Neural cell (in vitro differentiated cells): ENCODE results near the gene ZBTB7C. TPM values are rescaled to one million over a fixed set of nuclear protein-coding genes. Genes with fewer than 3 reads are reported as not detected.

Source experiments
- H2AFZ ChIP-seq: fragments of 200-600, 300-800 bp; sonication (generic), shearing (Covaris generic); 2 replicates; pipeline ENCODE4 v1.6.0; 2014; ENCODE audit warnings: low read depth, mild to moderate bottlenecking, antibody characterized with exemption, low read length, moderate library complexity
- H3F3A ChIP-seq: fragments of 200-600 bp; shearing (Covaris generic); 2 replicates; pipeline ENCODE4 v1.6.1; 2016; ENCODE audit warnings: mild to moderate bottlenecking, moderate library complexity, mixed read lengths, antibody characterized with exemption, low read length; ENCODE audit not compliant: insufficient read depth, poor library complexity, severe bottlenecking
- H3K27ac ChIP-seq: fragments of 200-600, 300-800 bp; sonication (generic), shearing (Covaris generic); 2 replicates; pipeline ENCODE4 v1.5.1; 2014; ENCODE audit warnings: mild to moderate bottlenecking, low read length, moderate library complexity
- H3K27me3 ChIP-seq: fragments of 300-800, 200-600 bp; sonication (generic), shearing (Covaris generic); 2 replicates; pipeline ENCODE4 v1.6.0; 2014; ENCODE audit warnings: mild to moderate bottlenecking, low read depth, low read length, moderate library complexity; ENCODE audit not compliant: insufficient read depth
- H3K36me3 ChIP-seq: fragments of 300-800, 200-600 bp; sonication (generic), shearing (Covaris generic); 2 replicates; pipeline ENCODE4 v1.5.1; 2014; ENCODE audit warnings: mild to moderate bottlenecking, antibody characterized with exemption, low read length, moderate library complexity; ENCODE audit not compliant: insufficient read depth
- H3K4me2 ChIP-seq: fragments of 300-800, 200-600 bp; sonication (generic), shearing (Covaris generic); 2 replicates; pipeline ENCODE4 v1.6.0; 2014; ENCODE audit warnings: mild to moderate bottlenecking, low read length
- H3K4me3 ChIP-seq: fragments of 300-800, 200-600 bp; sonication (generic), shearing (Covaris generic); 2 replicates; pipeline ENCODE4 v1.5.1; 2014; ENCODE audit warnings: mild to moderate bottlenecking, low read length, moderate library complexity
- H3K79me2 ChIP-seq: fragments of 200-600 bp; shearing (Covaris generic); replicated peaks from 2 replicates; pipeline ENCODE4 v1.6.0; 2014; ENCODE audit warnings: mild to moderate bottlenecking, low read length, moderate library complexity; ENCODE audit not compliant: insufficient read depth
- H3K9ac ChIP-seq: fragments of 300-800, 200-600 bp; sonication (generic), shearing (Covaris generic); 2 replicates; pipeline ENCODE4 v1.6.1; 2016; ENCODE audit warnings: mild to moderate bottlenecking, low read length, mixed read lengths
- H3K9me2 ChIP-seq: fragments of 200-600 bp; shearing (Covaris generic); 2 replicates; pipeline ENCODE4 v1.6.1; 2016; ENCODE audit warnings: mild to moderate bottlenecking, low read length, mixed read lengths; ENCODE audit not compliant: insufficient read depth
- H3K9me3 ChIP-seq: fragments of 200-600, 300-800 bp; sonication (generic), shearing (Covaris generic); 2 replicates; pipeline ENCODE4 v1.6.1; 2016; ENCODE audit warnings: mild to moderate bottlenecking, mixed run types, low read length, moderate library complexity, mixed read lengths
- H4K20me1 ChIP-seq: fragments of 200-600 bp; shearing (Covaris generic); 2 replicates; pipeline ENCODE4 v1.6.1; 2016; ENCODE audit warnings: mild to moderate bottlenecking, mixed run types; ENCODE audit not compliant: insufficient read depth
- EP300 ChIP-seq: fragments of 450-650 bp; conservative IDR thresholded peaks from 2 replicates; pipeline ENCODE4 v1.6.1; 2014; ENCODE audit warnings: antibody characterized with exemption, mild to moderate bottlenecking, moderate library complexity; ENCODE audit not compliant: poor library complexity, severe bottlenecking
- EZH2 ChIP-seq: fragments of 200-600, 300-800 bp; shearing (Covaris generic), sonication (generic); IDR thresholded peaks from 2 replicates; pipeline ENCODE4 v1.6.1; 2014; ENCODE audit warnings: antibody characterized with exemption, low read length, borderline replicate concordance, mild to moderate bottlenecking; ENCODE audit not compliant: insufficient read depth, poor library complexity, severe bottlenecking
- MXI1 ChIP-seq: fragments of 450-650 bp; conservative IDR thresholded peaks from 2 replicates; pipeline ENCODE4 v1.6.1; 2014; ENCODE audit warnings: antibody characterized with exemption, mild to moderate bottlenecking; ENCODE audit not compliant: poor library complexity, severe bottlenecking
- POLR2AphosphoS5 ChIP-seq: IDR thresholded peaks from 2 replicates; pipeline ENCODE4 v1.6.1; 2012
- RAD21 ChIP-seq: fragments of 450-650 bp; conservative IDR thresholded peaks from 2 replicates; pipeline ENCODE4 v1.6.1; 2014; ENCODE audit warnings: antibody characterized with exemption, mild to moderate bottlenecking, moderate library complexity
- REST ChIP-seq: IDR thresholded peaks from 2 replicates; pipeline ENCODE4 v1.6.1; 2012; ENCODE audit warnings: borderline replicate concordance
- SMC3 ChIP-seq: fragments of 450-650 bp; conservative IDR thresholded peaks from 2 replicates; pipeline ENCODE4 v1.6.1; 2014; ENCODE audit warnings: antibody characterized with exemption, mild to moderate bottlenecking, moderate library complexity; ENCODE audit not compliant: poor library complexity
- TAF1 ChIP-seq: IDR thresholded peaks from 2 replicates; pipeline ENCODE4 v1.6.1; 2012; ENCODE audit warnings: low read depth
- polyA plus RNA-seq: library from polyadenylated mRNA; depleted of rRNA; stranded (reverse); fragments of >200 nt; gene quantifications from 2 replicates; pipeline ENCODE4 v1.2.3, GENCODE V29; 2014
- TF ChIP-seq, protein P1 (sequence below): fragments of 450-650 bp; IDR thresholded peaks from 2 replicates; pipeline ENCODE4 v1.5.1; 2014; ENCODE audit warnings: antibody characterized with exemption, mild to moderate bottlenecking, moderate library complexity; ENCODE audit not compliant: poor library complexity, severe bottlenecking

The ZBTB7C gene
- polyA plus RNA-seq, 1 donor from 2014 or later: 2.4 TPM

DNA sequence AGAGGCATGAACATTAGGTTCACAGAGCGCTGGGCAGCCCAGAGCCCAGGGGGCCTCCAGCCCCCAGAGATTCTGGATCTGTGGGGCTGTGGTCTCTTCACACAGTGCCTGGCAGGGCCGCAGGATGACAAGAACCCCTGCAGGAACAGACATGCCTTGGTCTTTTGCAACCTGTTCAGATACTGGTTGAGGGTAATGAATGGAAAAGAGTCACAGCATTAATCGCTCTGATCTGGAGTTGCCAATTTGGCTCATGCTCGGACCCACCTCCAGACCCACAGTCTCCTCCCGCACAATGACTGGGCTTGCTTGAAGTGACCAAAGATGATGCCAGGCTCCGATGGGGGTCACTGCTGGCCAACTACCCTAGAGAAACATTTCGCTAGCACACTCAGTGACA is 249.4 kb downstream of the ZBTB7C start:
- H3K27me3 ChIP-seq: no peaks in the 10 kb centered on the region
- H3K9ac ChIP-seq: no peak overlapping the region

DNA sequence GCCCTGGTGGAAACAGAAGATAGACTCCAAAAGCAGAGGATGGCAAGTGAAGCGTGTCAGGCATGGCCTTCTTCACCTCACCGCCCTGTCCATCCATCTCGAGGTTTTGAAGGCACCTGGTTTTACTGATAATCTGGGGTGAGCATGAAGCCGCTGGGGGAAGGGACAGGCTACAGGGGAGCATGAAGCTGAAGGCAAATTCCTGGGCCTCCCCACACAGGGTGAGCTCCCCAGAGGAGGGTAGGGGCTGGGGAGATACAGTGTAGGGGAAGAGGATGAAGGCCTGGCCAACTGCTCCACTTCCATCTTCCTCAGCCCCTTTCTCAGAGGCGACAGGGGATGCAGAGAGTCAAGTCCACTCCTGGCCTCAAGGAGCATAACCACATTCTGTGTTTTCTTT is 250.5 kb downstream of the ZBTB7C start:
- H2AFZ ChIP-seq: no peak overlapping the region
- no peak overlapping the region for H3K9ac ChIP-seq
- H3K27ac ChIP-seq: no peak overlapping the region
- no peaks in the 10 kb centered on the region for H3F3A ChIP-seq
- H4K20me1 ChIP-seq: no peaks in the 10 kb centered on the region
- H3K4me3 ChIP-seq: no peak overlapping the region
- no peaks in the 10 kb centered on the region for H3K9me2 ChIP-seq
- no peaks in the 10 kb centered on the region for H3K36me3 ChIP-seq
- H3K79me2 ChIP-seq: no peaks in the 10 kb centered on the region
- no peaks in the 10 kb centered on the region for H3K9me3 ChIP-seq
- H3K27me3 ChIP-seq: no peaks in the 10 kb centered on the region
- H3K4me2 ChIP-seq: no peak overlapping the region
- TF ChIP-seq TAF1: no peak
- no peak for TF ChIP-seq EZH2
- no peak for TF ChIP-seq MXI1
- no peak for TF ChIP-seq SMC3
- no peak for TF ChIP-seq RAD21
- no peak for TF ChIP-seq REST
- TF ChIP-seq POLR2AphosphoS5: no peak
- TF ChIP-seq, protein P1, sequence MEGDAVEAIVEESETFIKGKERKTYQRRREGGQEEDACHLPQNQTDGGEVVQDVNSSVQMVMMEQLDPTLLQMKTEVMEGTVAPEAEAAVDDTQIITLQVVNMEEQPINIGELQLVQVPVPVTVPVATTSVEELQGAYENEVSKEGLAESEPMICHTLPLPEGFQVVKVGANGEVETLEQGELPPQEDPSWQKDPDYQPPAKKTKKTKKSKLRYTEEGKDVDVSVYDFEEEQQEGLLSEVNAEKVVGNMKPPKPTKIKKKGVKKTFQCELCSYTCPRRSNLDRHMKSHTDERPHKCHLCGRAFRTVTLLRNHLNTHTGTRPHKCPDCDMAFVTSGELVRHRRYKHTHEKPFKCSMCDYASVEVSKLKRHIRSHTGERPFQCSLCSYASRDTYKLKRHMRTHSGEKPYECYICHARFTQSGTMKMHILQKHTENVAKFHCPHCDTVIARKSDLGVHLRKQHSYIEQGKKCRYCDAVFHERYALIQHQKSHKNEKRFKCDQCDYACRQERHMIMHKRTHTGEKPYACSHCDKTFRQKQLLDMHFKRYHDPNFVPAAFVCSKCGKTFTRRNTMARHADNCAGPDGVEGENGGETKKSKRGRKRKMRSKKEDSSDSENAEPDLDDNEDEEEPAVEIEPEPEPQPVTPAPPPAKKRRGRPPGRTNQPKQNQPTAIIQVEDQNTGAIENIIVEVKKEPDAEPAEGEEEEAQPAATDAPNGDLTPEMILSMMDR: no peak

More for the DNA sequence above, 249.4 kb downstream of the ZBTB7C start:
- Histone ChIP-seq H3K9me3 (no peaks in the 10 kb centered on the region), H4K20me1 (no peaks in the 10 kb centered on the region), H3K79me2 (no peaks in the 10 kb centered on the region), H3F3A (no peaks in the 10 kb centered on the region), H3K36me3 (no peaks in the 10 kb centered on the region), H2AFZ (no peak overlapping the region), H3K4me3 (no peak overlapping the region), H3K9me2 (no peaks in the 10 kb centered on the region), H3K27ac (no peak overlapping the region), H3K4me2 (no peak overlapping the region)
- TF ChIP-seq SMC3: no peak
- TF ChIP-seq MXI1: no peak
- TF ChIP-seq EZH2: no peak
- no peak for TF ChIP-seq TAF1
- TF ChIP-seq REST: no peak
- TF ChIP-seq, protein P1: no peak
- TF ChIP-seq POLR2AphosphoS5: no peak
- TF ChIP-seq EP300: no peak
- TF ChIP-seq RAD21: no peak
